ENCODE results near the gene USP7. TPM values are rescaled to one million over a fixed set of nuclear protein-coding genes. Genes with fewer than 3 reads are reported as not detected.

Gene USP7
- total and polyA plus RNA-seq, 3 donors from 2014 or later, result 159 to 173 (median 172) TPM

GRCh38 chr16:8863594-8864424 is 99.9 kb downstream of the USP7 start:
- peak overlapping the region; percentile 21 to 32 for H3K27ac ChIP-seq
- peak; percentile 93 for DNase-seq
- no peaks in the 10 kb centered on the region for H3K36me3 ChIP-seq (ENCODE audit: low read depth, missing control alignments)
- peaks cover 67% of the 10 kb centered on the region for H3K4me1 ChIP-seq
- H3K9me3 ChIP-seq, result no peaks in the 10 kb centered on the region
- H3K27me3 ChIP-seq, result no peaks in the 10 kb centered on the region
- intact Hi-C loops (cut with DNase I; ENCODE audit: low total_unique reads), result no loop called here
- H3K4me3 ChIP-seq, result no peak overlapping the region
- TF ChIP-seq CTCF (IDR thresholded peaks at IDR 0.05) (no peak), POLR2A (IDR thresholded peaks at IDR 0.05) (no peak)
- 78 to 88% methylated on average over 12 to 17 of the region's 17 CpGs for WGBS, 2 donors

GRCh38 chr16:8862309-8863130 is 101.2 kb downstream of the USP7 start:
- no peaks in the 10 kb centered on the region for H3K9me3 ChIP-seq
- no peaks in the 10 kb centered on the region for H3K36me3 ChIP-seq (ENCODE audit: low read depth, missing control alignments)
- TF ChIP-seq POLR2A (IDR thresholded peaks at IDR 0.05) (no peak), CTCF (IDR thresholded peaks at IDR 0.05) (no peak)
- no peak overlapping the region for H3K4me3 ChIP-seq
- no peak for DNase-seq
- intact Hi-C loops (cut with DNase I; ENCODE audit: low total_unique reads), result no loop called here
- WGBS, 2 donors, result 83 to 88% methylated on average over 14 of the region's 14 CpGs
- no peak overlapping the region for H3K27ac ChIP-seq
- no peaks in the 10 kb centered on the region for H3K27me3 ChIP-seq
- H3K4me1 ChIP-seq, result peaks cover 67% of the 10 kb centered on the region

- peak; percentile 75 for DNase-seq
- intact Hi-C loops (cut with DNase I; ENCODE audit: low total_unique reads), result no loop called here
- TF ChIP-seq CTCF (IDR thresholded peaks at IDR 0.05) (no peak), POLR2A (IDR thresholded peaks at IDR 0.05) (no peak)
- 57 to 79% methylated on average over 14 of the region's 14 CpGs for WGBS, 2 donors
- Histone ChIP-seq H3K27ac (no peak overlapping the region), H3K36me3 (ENCODE audit: low read depth, missing control alignments) (no peaks in the 10 kb centered on the region), H3K27me3 (no peaks in the 10 kb centered on the region), H3K4me1 (peaks cover 62% of the 10 kb centered on the region), H3K9me3 (no peaks in the 10 kb centered on the region), H3K4me3 (no peak overlapping the region)
Measured at GRCh38 chr16:8861563-8862308, 102.0 kb downstream of the USP7 start.

DNA sequence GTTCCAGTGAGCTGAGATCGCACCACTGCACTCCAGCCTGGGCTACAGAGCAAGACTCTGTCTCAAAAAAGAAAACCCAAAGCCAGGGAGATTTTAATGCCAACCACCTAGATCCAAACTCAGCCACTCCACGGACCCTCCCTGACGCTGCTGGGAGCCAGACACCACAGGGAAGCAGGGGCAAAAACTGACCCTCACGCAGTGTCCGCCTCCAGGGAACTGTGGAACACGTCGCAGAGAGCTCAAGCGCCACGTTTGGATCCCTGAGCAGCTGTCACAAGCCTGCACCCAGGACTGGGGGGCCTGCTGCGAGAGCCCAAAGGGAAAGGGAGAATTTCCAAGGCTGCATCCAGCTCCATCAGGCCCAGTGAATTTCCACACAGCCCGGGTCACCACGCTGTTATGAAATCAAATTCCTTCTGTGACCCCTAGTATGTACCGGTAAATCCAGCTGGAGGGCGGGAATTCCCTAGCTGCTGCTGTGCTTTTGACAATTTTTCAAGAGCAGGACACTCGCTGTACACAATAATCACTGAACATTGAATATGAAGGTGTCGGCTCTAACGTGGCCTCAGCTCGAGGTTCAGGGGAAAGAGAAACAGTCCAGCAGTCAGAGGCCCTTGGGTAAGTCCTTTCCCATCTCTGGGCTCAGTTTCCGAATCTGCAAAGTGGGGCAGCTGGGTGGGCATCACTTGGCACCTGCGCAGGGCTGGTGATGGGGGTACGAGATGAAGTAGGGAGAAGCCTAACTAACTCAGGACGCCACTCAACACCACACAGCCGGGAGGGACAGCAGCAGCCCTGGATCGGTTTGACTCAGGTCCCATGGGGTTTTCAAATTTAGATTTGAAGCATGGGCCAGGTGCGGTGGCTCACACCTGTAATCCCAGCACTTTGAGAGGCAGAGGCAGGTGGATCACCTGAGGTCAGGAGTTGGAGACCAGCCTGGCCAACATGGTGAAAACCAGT is 103.5 kb downstream of the USP7 start:
- peak; percentile 70 for DNase-seq
- WGBS, 2 donors, result 58 to 64% methylated on average over 22 to 25 of the region's 25 CpGs
- no peaks in the 10 kb centered on the region for H3K9me3 ChIP-seq
- H3K27ac ChIP-seq, result no peak overlapping the region
- H3K36me3 ChIP-seq (ENCODE audit: low read depth, missing control alignments), result no peaks in the 10 kb centered on the region
- intact Hi-C loops (cut with DNase I; ENCODE audit: low total_unique reads), result no loop called here
- H3K27me3 ChIP-seq, result no peaks in the 10 kb centered on the region
- peaks cover 47% of the 10 kb centered on the region for H3K4me1 ChIP-seq
- TF ChIP-seq POLR2A (IDR thresholded peaks at IDR 0.05) (no peak), CTCF (IDR thresholded peaks at IDR 0.05) (no peak)
- H3K4me3 ChIP-seq, result no peak overlapping the region

Measured in testis (tissue), 3 donors.